ENCODE measurements around the gene OLA1. TPM values are rescaled to one million over a fixed set of nuclear protein-coding genes. Genes with fewer than 3 reads are reported as not detected.

Gene OLA1
- polyA plus RNA-seq, 1 of the 3 experiments (the other 2 are of a cell fraction), result 46.9 TPM

DNA sequence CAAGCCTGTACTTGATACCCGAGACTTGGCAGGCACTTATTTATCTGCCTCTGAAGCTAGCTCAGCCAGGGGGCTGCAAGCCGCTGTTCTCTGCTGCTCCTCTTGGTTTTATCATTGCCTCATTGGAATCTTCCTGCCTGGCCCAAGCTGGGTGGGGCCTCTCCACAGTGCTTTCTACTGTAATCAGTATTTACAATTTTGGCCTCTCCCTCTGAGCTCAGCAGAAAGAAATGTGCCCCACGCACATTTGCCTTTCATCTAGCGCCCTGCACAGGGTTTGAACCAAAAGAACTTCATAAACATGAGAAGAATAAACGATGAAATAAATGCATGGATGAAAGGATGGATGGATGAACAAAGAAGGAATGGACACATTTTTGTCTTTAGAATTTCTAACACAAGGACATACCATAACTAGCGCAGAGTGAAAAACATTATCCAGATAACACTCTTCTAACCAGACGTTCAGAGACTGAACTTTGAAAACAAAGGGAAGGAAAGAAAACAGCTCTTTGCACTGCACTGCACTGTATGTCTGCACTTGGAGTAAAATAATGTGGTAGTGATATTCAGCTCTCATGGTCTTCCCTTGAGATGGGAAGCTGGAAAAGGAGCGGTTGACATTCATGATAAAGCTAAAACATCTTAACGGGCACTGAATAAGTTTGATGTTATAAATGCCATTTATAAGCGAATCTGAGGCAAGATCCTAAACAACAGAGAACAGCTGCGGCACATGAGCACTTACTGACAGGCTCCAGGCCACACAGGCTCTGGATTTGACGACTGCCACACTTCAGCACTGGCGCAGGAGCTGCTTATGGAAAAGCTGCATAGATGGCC, 196.4 kb downstream of the OLA1 start:
- POLR2A ChIA-PET, result interaction anchor here (0.8 kb wide), 1 partner anchor 86 kb away, joined by 3 read pairs; no protein-coding TSS in a partner anchor
- no peak overlapping the region for H3K9ac ChIP-seq
- no peaks in the 10 kb centered on the region for H3F3A ChIP-seq (replicated peaks; ENCODE audit: insufficient read depth)
- no peaks in the 10 kb centered on the region for H3K9me2 ChIP-seq
- H4K20me1 ChIP-seq (ENCODE audit: insufficient read depth), result no peaks in the 10 kb centered on the region
- peak; percentile 74 for DNase-seq
- H3K4me3 ChIP-seq (ENCODE audit: low read depth in 2 of 2, low read length in 1 of 2), result no peak overlapping the region
- no peak overlapping the region for H2AFZ ChIP-seq (ENCODE audit: low read depth)
- CTCF ChIA-PET, result interaction anchor here (1.0 to 2.0 kb wide), 7 partner anchors 9 to 1024 kb away, joined by 3 to 8 read pairs (median 3); no protein-coding TSS in a partner anchor
- no peaks in the 10 kb centered on the region for H3K27me3 ChIP-seq (ENCODE audit: insufficient read depth)
- WGBS (ENCODE audit: low lambda C conversion rate), result 55% methylated on average over 13 of the region's 13 CpGs
- H3K4me1 ChIP-seq (ENCODE audit: control insufficient read depth in 1 of 2, insufficient read depth in 2 of 2, low read depth in 1 of 2, low read length in 1 of 2), result peaks cover 0 to 18% of the 10 kb centered on the region in 2 experiments; a peak in 2 of 4 replicates
- no peaks in the 10 kb centered on the region for H3K36me3 ChIP-seq (replicated peaks in 1 of 2; ENCODE audit: control insufficient read depth in 1 of 2, insufficient read depth in 2 of 2, low read length in 1 of 2)
- peak overlapping the region in 1 of 2 experiments; percentile 14; a peak in 1 of 4 replicates for H3K27ac ChIP-seq (ENCODE audit: low read depth in 2 of 2, low read length in 1 of 2)
- TF ChIP-seq RAD21 (IDR thresholded peaks at IDR 0.05; ENCODE audit: low read length), result peak; percentile 34; the same call in 1 of the 2 replicates
- TF ChIP-seq, protein P1, sequence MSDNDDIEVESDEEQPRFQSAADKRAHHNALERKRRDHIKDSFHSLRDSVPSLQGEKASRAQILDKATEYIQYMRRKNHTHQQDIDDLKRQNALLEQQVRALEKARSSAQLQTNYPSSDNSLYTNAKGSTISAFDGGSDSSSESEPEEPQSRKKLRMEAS (IDR thresholded peaks at IDR 0.05; ENCODE audit: low read depth), result no peak
- TF ChIP-seq MXI1 (IDR thresholded peaks at IDR 0.05; ENCODE audit: low read depth, low read length), result peak; percentile 86
- TF ChIP-seq IRF3 (IDR thresholded peaks at IDR 0.05; ENCODE audit: low read depth, low read length), result no peak
- no peak for TF ChIP-seq USF1 (IDR thresholded peaks at IDR 0.05; ENCODE audit: borderline replicate concordance, low read depth)
- TF ChIP-seq, protein P2, sequence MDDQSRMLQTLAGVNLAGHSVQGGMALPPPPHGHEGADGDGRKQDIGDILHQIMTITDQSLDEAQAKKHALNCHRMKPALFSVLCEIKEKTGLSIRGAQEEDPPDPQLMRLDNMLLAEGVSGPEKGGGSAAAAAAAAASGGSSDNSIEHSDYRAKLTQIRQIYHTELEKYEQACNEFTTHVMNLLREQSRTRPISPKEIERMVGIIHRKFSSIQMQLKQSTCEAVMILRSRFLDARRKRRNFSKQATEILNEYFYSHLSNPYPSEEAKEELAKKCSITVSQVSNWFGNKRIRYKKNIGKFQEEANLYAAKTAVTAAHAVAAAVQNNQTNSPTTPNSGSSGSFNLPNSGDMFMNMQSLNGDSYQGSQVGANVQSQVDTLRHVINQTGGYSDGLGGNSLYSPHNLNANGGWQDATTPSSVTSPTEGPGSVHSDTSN (IDR thresholded peaks at IDR 0.05), result no peak
- TF ChIP-seq NRF1 (IDR thresholded peaks at IDR 0.05; ENCODE audit: low read depth, low read length), result peak; percentile 14; the same call in 1 of the 2 replicates
- no peak for TF ChIP-seq RCOR1 (IDR thresholded peaks at IDR 0.05; ENCODE audit: low read length)
- TF ChIP-seq FOXJ3 (CRISPR knock-in tag; IDR thresholded peaks at IDR 0.05), result no peak
- TF ChIP-seq SIN3A (IDR thresholded peaks at IDR 0.05; ENCODE audit: borderline replicate concordance, low read depth, low read length), result no peak
- TF ChIP-seq TCF12 (IDR thresholded peaks at IDR 0.05), result no peak
- no peak for TF ChIP-seq SMC3 (IDR thresholded peaks at IDR 0.05; ENCODE audit: low read depth, low read length)
- TF ChIP-seq EZH2phosphoT487 (IDR thresholded peaks at IDR 0.05; ENCODE audit: borderline replicate concordance, low read depth), result no peak
- TF ChIP-seq EP300 (IDR thresholded peaks at IDR 0.05; ENCODE audit: borderline replicate concordance in 1 of 2, low read depth in 1 of 2, low read length in 1 of 2), result no peak; a peak in 1 of 4 replicates
- no peak for TF ChIP-seq NFIC (IDR thresholded peaks at IDR 0.05; ENCODE audit: borderline replicate concordance)
- TF ChIP-seq MEF2A (IDR thresholded peaks at IDR 0.05; ENCODE audit: borderline replicate concordance, low read depth), result no peak
- no peak overlapping the region for H3K4me2 ChIP-seq
- no peaks in the 10 kb centered on the region for H3K79me2 ChIP-seq (ENCODE audit: insufficient read depth)
- H3K9me3 ChIP-seq, result no peaks in the 10 kb centered on the region
